ENCODE measurements around the gene ZDHHC1.

ZDHHC1 gene

GRCh38 chr16:67409631-67410030 lies 6.6 kb downstream of the ZDHHC1 start:
- TF ChIP-seq ZFP30 (CRISPR knock-in tag; IDR thresholded peaks at IDR 0.05) (no peak), BACH2 (CRISPR knock-in tag; IDR thresholded peaks at IDR 0.05; ENCODE audit: borderline replicate concordance) (no peak), CSRNP3 (CRISPR knock-in tag; IDR thresholded peaks at IDR 0.05) (no peak), TSHZ2 (CRISPR knock-in tag; IDR thresholded peaks at IDR 0.05) (no peak), ARNTL (CRISPR knock-in tag; IDR thresholded peaks at IDR 0.05; ENCODE audit: borderline replicate concordance, low read depth) (no peak), ESRRG (CRISPR knock-in tag; IDR thresholded peaks at IDR 0.05) (no peak), PPARA (CRISPR knock-in tag; IDR thresholded peaks at IDR 0.05; ENCODE audit: borderline replicate concordance) (no peak), ZNF565 (CRISPR knock-in tag; conservative IDR thresholded peaks at IDR 0.05; ENCODE audit: low read depth) (no peak), GLIS3 (CRISPR knock-in tag; IDR thresholded peaks at IDR 0.05) (no peak)
- no peak for ATAC-seq

GRCh38 chr16:67407788-67408452 lies 8.4 kb downstream of the ZDHHC1 start:
- TF ChIP-seq ZNF70 (CRISPR knock-in tag; IDR thresholded peaks at IDR 0.05) (no peak), ESRRG (CRISPR knock-in tag; IDR thresholded peaks at IDR 0.05) (no peak), ZC3H10 (CRISPR knock-in tag; IDR thresholded peaks at IDR 0.05) (no peak), ZFP3 (CRISPR knock-in tag; IDR thresholded peaks at IDR 0.05) (no peak), BACH2 (CRISPR knock-in tag; IDR thresholded peaks at IDR 0.05; ENCODE audit: borderline replicate concordance) (no peak), ARNTL (CRISPR knock-in tag; IDR thresholded peaks at IDR 0.05; ENCODE audit: borderline replicate concordance, low read depth) (no peak), ISL1 (CRISPR knock-in tag; IDR thresholded peaks at IDR 0.05) (no peak), POU6F1 (CRISPR knock-in tag; IDR thresholded peaks at IDR 0.05; ENCODE audit: borderline replicate concordance, low read depth) (no peak)
- ATAC-seq, result no peak

GRCh38 chr16:67407176-67407787 lies 9.0 kb downstream of the ZDHHC1 start:
- TF ChIP-seq ZNF8 (CRISPR knock-in tag; IDR thresholded peaks at IDR 0.05) (no peak), ZC3H10 (CRISPR knock-in tag; IDR thresholded peaks at IDR 0.05) (no peak), CREB5 (CRISPR knock-in tag; IDR thresholded peaks at IDR 0.05; ENCODE audit: low read depth) (no peak), ZFP30 (CRISPR knock-in tag; IDR thresholded peaks at IDR 0.05) (no peak), CSRNP3 (CRISPR knock-in tag; IDR thresholded peaks at IDR 0.05) (no peak), ARNTL (CRISPR knock-in tag; IDR thresholded peaks at IDR 0.05; ENCODE audit: borderline replicate concordance, low read depth) (no peak), PATZ1 (CRISPR knock-in tag; IDR thresholded peaks at IDR 0.05; ENCODE audit: borderline replicate concordance) (no peak), ESRRG (CRISPR knock-in tag; IDR thresholded peaks at IDR 0.05) (no peak), PPARA (CRISPR knock-in tag; IDR thresholded peaks at IDR 0.05; ENCODE audit: borderline replicate concordance) (no peak), RARB (CRISPR knock-in tag; IDR thresholded peaks at IDR 0.05) (no peak), SNAI2 (CRISPR knock-in tag; IDR thresholded peaks at IDR 0.05) (no peak), ISL1 (CRISPR knock-in tag; IDR thresholded peaks at IDR 0.05) (no peak), GLIS3 (CRISPR knock-in tag; IDR thresholded peaks at IDR 0.05) (no peak), ZNF70 (CRISPR knock-in tag; IDR thresholded peaks at IDR 0.05) (no peak)
- ATAC-seq, result peak; percentile 4; the same call in 2 of the 3 replicates

Measured in SK-N-SH treated with all-trans-retinoic acid at 6 μM for 48 hours (cell line).